Trophoblast cell (in vitro differentiated cells and primary cell): Measurements from ENCODE around the gene TMA7B.

Experiments used
- DNase-seq, 2 donors: peaks; one replicate each; pipeline ENCODE4 v3.0.0-alpha.2; 2016
- H2AFZ ChIP-seq: 2 replicates; pipeline ENCODE4 v1.6.1; 2013; ENCODE audit warnings: low read length, moderate library complexity, mild to moderate bottlenecking; ENCODE audit not compliant: insufficient read depth, poor library complexity
- H2AK5ac ChIP-seq: 2 replicates; pipeline ENCODE4 v1.6.1; 2013; ENCODE audit warnings: mild to moderate bottlenecking, low read length
- H2BK120ac ChIP-seq: 2 replicates; pipeline ENCODE4 v1.6.1; 2013; ENCODE audit warnings: low read length, mild to moderate bottlenecking, moderate library complexity; ENCODE audit not compliant: insufficient read depth, poor library complexity
- H2BK12ac ChIP-seq: 2 replicates; pipeline ENCODE4 v1.6.1; 2013; ENCODE audit warnings: mild to moderate bottlenecking, low read length, moderate library complexity
- H2BK5ac ChIP-seq: 2 replicates; pipeline ENCODE4 v1.6.1; 2013; ENCODE audit warnings: low read length, low read depth, moderate library complexity, mild to moderate bottlenecking; ENCODE audit not compliant: poor library complexity
- H3K14ac ChIP-seq: 2 replicates; pipeline ENCODE4 v1.6.1; 2013; ENCODE audit warnings: mild to moderate bottlenecking, low read length
- H3K18ac ChIP-seq: 2 replicates; pipeline ENCODE4 v1.6.1; 2013; ENCODE audit warnings: mild to moderate bottlenecking, low read length
- H3K23ac ChIP-seq: 2 replicates; pipeline ENCODE4 v1.6.1; 2013; ENCODE audit warnings: low read length
- H3K27ac ChIP-seq: 2 replicates; pipeline ENCODE4 v1.5.1; 2013; ENCODE audit warnings: low read depth, mild to moderate bottlenecking, inconsistent platforms, low read length, moderate library complexity
- H3K27me3 ChIP-seq: 2 replicates; pipeline ENCODE4 v1.6.1; 2013; ENCODE audit warnings: inconsistent platforms, mild to moderate bottlenecking, low read length, moderate library complexity; ENCODE audit not compliant: insufficient read depth
- H3K36me3 ChIP-seq, 2 experiments: 1 replicate in 1 of 2; 2 replicates in 1 of 2; pipeline ENCODE4 v1.6.1; 2013; ENCODE audit warnings: low read length in 2 of 2, mild to moderate bottlenecking in 2 of 2, moderate library complexity in 1 of 2; ENCODE audit not compliant: insufficient read depth in 2 of 2, control insufficient read depth in 1 of 2
- H3K4ac ChIP-seq: 2 replicates; pipeline ENCODE4 v1.6.1; 2013; ENCODE audit warnings: low read depth, mild to moderate bottlenecking, low read length, moderate library complexity
- H3K4me1 ChIP-seq, 2 experiments: 1 replicate in 1 of 2; 2 replicates in 1 of 2; pipeline ENCODE4 v1.6.1; 2013; ENCODE audit warnings: low read length in 2 of 2, mild to moderate bottlenecking in 2 of 2, moderate library complexity in 1 of 2; ENCODE audit not compliant: insufficient read depth in 2 of 2, control insufficient read depth in 1 of 2
- H3K4me2 ChIP-seq: 2 replicates; pipeline ENCODE4 v1.6.1; 2013; ENCODE audit warnings: inconsistent platforms, mild to moderate bottlenecking, low read length, moderate library complexity
- H3K4me3 ChIP-seq: 2 replicates; pipeline ENCODE4 v1.5.1; 2013; ENCODE audit warnings: mild to moderate bottlenecking, low read depth, low read length, inconsistent platforms
- H3K79me1 ChIP-seq: one replicate; pipeline ENCODE4 v1.6.1; 2013; ENCODE audit warnings: low read length
- H3K79me2 ChIP-seq: 2 replicates; pipeline ENCODE4 v1.6.1; 2013; ENCODE audit warnings: low read length, mild to moderate bottlenecking; ENCODE audit not compliant: control insufficient read depth, insufficient read depth, poor library complexity
- H3K9ac ChIP-seq: 2 replicates; pipeline ENCODE4 v1.6.1; 2013; ENCODE audit warnings: mild to moderate bottlenecking, low read length
- H3K9me3 ChIP-seq: 2 replicates; pipeline ENCODE4 v1.6.1; 2013; ENCODE audit warnings: low read depth, mild to moderate bottlenecking, control low read depth, inconsistent platforms, low read length; ENCODE audit not compliant: insufficient read depth
- H4K12ac ChIP-seq: 2 replicates; pipeline ENCODE4 v1.6.1; 2013; ENCODE audit warnings: low read depth, mild to moderate bottlenecking, low read length, moderate library complexity
- H4K8ac ChIP-seq: 2 replicates; pipeline ENCODE4 v1.6.1; 2013; ENCODE audit warnings: low read depth, mild to moderate bottlenecking, low read length, moderate library complexity
- H4K91ac ChIP-seq: one replicate; pipeline ENCODE4 v1.6.1; 2013; ENCODE audit warnings: low read depth, mild to moderate bottlenecking, low read length, moderate library complexity
- WGBS: extraction: QIAGEN DNeasy Blood & Tissue Kit; methylation state at CpG from one replicate; pipeline ENCODE4 v1.1.7; 2013; ENCODE audit warnings: missing lambda C conversion rate; ENCODE audit not compliant: insufficient read length, insufficient coverage; ENCODE audit errors: extremely low coverage; 5-methylcytosine and 5-hydroxymethylcytosine counted together

The TMA7B gene

DNA sequence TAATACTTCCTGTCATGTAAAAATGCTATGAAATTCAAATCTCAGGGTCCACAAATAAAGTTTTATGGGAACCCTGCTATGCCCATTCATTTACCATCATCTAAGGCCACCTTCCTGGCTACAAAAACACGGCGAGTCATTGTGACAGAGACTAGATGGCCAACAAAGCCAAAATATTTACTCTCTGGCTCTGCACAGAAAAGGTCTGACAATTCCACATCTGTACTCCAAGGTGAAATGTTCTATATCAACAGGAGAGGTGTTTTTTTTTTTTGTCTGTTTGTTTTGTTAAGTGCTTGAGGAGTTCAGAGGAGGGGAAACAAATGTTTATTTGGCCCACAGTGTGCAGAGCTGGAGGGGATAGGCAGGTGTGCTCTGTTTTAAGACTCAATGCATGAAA, 18.6 kb upstream of the TMA7B start:
- no peak overlapping the region for H2BK12ac ChIP-seq
- no peak overlapping the region for H2BK120ac ChIP-seq
- no peaks in the 10 kb centered on the region for H3K27me3 ChIP-seq
- no peaks in the 10 kb centered on the region for H3K79me2 ChIP-seq
- no peak overlapping the region for H4K91ac ChIP-seq
- H3K4me1 ChIP-seq: no peaks in the 10 kb centered on the region
- H3K36me3 ChIP-seq: no peaks in the 10 kb centered on the region
- no peak overlapping the region for H3K9ac ChIP-seq
- no peak for DNase-seq
- WGBS: no CpG with 5 or more reads among the region's 2 CpGs
- no peak overlapping the region for H3K4me3 ChIP-seq
- no peak overlapping the region for H3K4ac ChIP-seq
- H3K79me1 ChIP-seq: no peaks in the 10 kb centered on the region
- no peak overlapping the region for H3K18ac ChIP-seq
- H2AK5ac ChIP-seq: no peak overlapping the region
- no peak overlapping the region for H4K8ac ChIP-seq
- no peak overlapping the region for H2AFZ ChIP-seq
- H3K4me2 ChIP-seq: no peak overlapping the region
- H3K9me3 ChIP-seq: no peaks in the 10 kb centered on the region
- no peak overlapping the region for H2BK5ac ChIP-seq
- no peak overlapping the region for H4K12ac ChIP-seq
- H3K23ac ChIP-seq: no peak overlapping the region
- H3K14ac ChIP-seq: no peak overlapping the region
- H3K27ac ChIP-seq: no peak overlapping the region

DNA sequence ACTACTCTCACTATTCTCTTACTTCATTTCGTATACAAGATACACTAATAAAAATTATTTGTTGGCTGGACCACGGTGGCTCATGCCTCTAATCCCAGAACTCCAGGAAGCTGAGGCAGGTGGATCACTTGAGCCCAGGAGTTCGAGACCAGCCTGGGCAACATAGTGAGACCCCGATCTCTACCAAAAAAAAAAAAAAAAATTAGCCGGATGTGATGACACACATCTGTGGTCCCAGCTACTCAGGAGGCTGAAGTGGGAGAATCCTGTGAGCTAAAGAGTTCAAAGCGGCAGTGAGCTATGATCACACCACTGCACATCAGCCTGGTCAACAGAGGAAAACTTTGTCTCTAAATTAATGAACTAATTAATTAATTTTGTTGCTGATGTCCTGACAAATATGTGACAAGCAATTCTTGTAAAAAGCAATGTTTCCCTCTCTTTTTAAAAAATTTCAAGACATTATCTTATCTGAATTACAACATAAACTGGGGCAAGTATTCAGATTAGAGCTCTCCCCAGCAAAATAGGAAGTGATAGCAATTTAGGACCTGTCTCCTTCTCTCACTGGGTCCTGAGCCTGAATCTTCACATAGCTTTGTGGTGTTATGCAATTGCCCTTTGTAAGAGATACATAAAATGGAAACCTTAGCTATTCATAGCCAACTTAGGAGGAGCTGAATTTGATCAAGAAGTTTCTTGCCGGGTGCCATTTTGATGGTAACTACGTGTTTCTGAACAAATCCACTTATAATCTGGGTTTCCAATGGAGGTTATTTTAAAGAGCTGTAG, 17.6 kb upstream of the TMA7B start:
- no peaks in the 10 kb centered on the region for H3K79me1 ChIP-seq
- no peaks in the 10 kb centered on the region for H3K4me1 ChIP-seq
- H4K91ac ChIP-seq: no peak overlapping the region
- H3K79me2 ChIP-seq: no peaks in the 10 kb centered on the region
- H3K23ac ChIP-seq: no peak overlapping the region
- no peak overlapping the region for H3K18ac ChIP-seq
- no peak overlapping the region for H2BK5ac ChIP-seq
- H3K4me3 ChIP-seq: no peak overlapping the region
- H3K27ac ChIP-seq: no peak overlapping the region
- no peaks in the 10 kb centered on the region for H3K27me3 ChIP-seq
- no peak overlapping the region for H2AK5ac ChIP-seq
- no peak overlapping the region for H2BK12ac ChIP-seq
- H4K8ac ChIP-seq: no peak overlapping the region
- no peaks in the 10 kb centered on the region for H3K36me3 ChIP-seq
- no peak overlapping the region for H3K4ac ChIP-seq
- no CpG with 5 or more reads among the region's 8 CpGs for WGBS
- no peak overlapping the region for H3K4me2 ChIP-seq
- no peak overlapping the region for H3K9ac ChIP-seq
- DNase-seq: no peak
- H3K14ac ChIP-seq: no peak overlapping the region
- no peak overlapping the region for H2BK120ac ChIP-seq
- no peak overlapping the region for H2AFZ ChIP-seq
- H3K9me3 ChIP-seq: no peaks in the 10 kb centered on the region
- no peak overlapping the region for H4K12ac ChIP-seq

DNA sequence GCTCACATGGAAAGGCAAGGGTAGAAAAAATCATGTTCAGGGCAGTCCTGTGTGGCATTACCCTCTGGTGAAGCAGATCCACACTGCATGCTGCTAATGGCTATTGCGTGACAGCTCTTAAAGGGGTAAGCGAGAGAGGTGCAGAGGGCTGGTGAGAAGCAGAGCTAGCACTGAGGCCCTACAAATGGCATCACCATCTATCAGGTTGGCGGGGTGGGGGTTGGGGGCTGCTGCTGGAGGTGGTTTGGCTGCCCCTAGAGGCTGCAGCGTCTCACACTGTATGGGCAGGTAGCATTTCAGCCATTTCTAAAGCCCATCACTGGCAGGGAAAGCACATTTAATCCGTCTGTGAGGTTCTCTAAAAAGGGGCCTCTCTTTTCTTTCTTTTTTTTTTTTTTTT, 16.9 kb upstream of the TMA7B start:
- Histone ChIP-seq H3K14ac (no peak overlapping the region), H3K23ac (no peak overlapping the region), H3K79me1 (no peaks in the 10 kb centered on the region), H4K8ac (no peak overlapping the region), H2AK5ac (no peak overlapping the region), H3K79me2 (no peaks in the 10 kb centered on the region), H3K27me3 (no peaks in the 10 kb centered on the region), H3K4me2 (no peak overlapping the region), H2BK120ac (no peak overlapping the region), H2AFZ (no peak overlapping the region), H3K4me3 (no peak overlapping the region), H3K4me1 (no peaks in the 10 kb centered on the region), H4K12ac (no peak overlapping the region), H3K4ac (no peak overlapping the region), H2BK5ac (no peak overlapping the region), H4K91ac (no peak overlapping the region), H3K27ac (no peak overlapping the region), H3K9ac (no peak overlapping the region), H3K36me3 (no peaks in the 10 kb centered on the region), H2BK12ac (no peak overlapping the region), H3K18ac (no peak overlapping the region), H3K9me3 (no peaks in the 10 kb centered on the region)
- WGBS: no CpG with 5 or more reads among the region's 5 CpGs
- no peak for DNase-seq

DNA sequence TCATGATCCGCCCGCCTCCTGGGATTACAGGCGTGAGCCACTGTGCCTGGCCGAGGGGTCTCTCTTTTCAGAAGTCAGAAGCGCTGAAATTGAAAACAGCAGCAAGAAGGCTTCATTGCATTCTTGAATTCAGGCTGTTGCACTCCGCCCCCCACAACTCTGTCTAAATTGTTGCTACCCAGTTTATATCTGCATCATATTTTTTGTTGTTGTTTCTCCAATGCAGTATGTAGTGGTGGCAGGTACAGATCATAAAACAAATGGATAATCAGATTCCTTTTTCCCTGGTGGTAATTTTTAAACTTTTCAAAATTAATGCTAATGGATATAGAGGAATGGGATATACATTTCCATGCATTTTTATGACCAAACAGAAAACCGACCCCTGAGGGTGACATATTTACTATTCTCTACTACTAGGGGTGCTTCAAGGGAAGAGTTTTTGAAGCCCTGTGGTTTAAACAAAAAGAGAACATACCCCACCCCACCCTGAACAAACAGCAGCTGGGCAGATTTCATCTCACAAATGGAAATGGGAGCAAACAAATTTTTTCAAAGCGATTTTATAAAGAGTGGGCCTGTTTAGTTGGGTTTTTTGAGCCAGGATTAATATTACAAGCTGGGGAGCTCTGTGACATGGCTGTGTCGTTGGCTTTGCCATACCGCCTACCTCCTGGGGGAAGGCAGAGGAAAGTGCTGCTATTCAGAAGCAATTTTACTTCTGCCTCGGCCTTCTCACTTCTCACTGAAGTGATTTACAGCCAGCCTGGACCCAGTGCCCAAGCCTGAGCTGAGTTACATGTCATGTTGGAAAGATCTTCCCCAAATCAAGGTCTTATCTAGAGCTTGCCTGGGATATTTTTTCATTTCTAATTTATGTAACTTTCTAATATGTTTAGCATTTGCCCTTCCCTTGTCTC, 16.0 kb upstream of the TMA7B start:
- no peak overlapping the region for H3K4me3 ChIP-seq
- H3K27me3 ChIP-seq: no peaks in the 10 kb centered on the region
- H3K9ac ChIP-seq: no peak overlapping the region
- H4K91ac ChIP-seq: no peak overlapping the region
- no peaks in the 10 kb centered on the region for H3K4me1 ChIP-seq
- no peak overlapping the region for H2AFZ ChIP-seq
- no peak overlapping the region for H3K18ac ChIP-seq
- H2AK5ac ChIP-seq: no peak overlapping the region
- DNase-seq: no peak
- H2BK12ac ChIP-seq: no peak overlapping the region
- WGBS: no CpG with 5 or more reads among the region's 11 CpGs
- H3K4ac ChIP-seq: no peak overlapping the region
- no peaks in the 10 kb centered on the region for H3K79me1 ChIP-seq
- H2BK5ac ChIP-seq: no peak overlapping the region
- no peaks in the 10 kb centered on the region for H3K9me3 ChIP-seq
- H3K27ac ChIP-seq: no peak overlapping the region
- no peak overlapping the region for H4K8ac ChIP-seq
- H3K23ac ChIP-seq: no peak overlapping the region
- no peak overlapping the region for H3K14ac ChIP-seq
- no peak overlapping the region for H4K12ac ChIP-seq
- no peaks in the 10 kb centered on the region for H3K79me2 ChIP-seq
- no peaks in the 10 kb centered on the region for H3K36me3 ChIP-seq
- no peak overlapping the region for H2BK120ac ChIP-seq
- no peak overlapping the region for H3K4me2 ChIP-seq
